Panc1 (cell line): Measurements from ENCODE around the gene CCDC9B.

ENCODE experiments used
- CTCF ChIP-seq: fragments of 450-650 bp; IDR thresholded peaks from 2 replicates; pipeline ENCODE4 v1.5.1; 2017; ENCODE audit warnings: mild to moderate bottlenecking
- REST ChIP-seq, 2 experiments: IDR thresholded peaks; 2 replicates each; pipeline ENCODE4 v1.6.1; 2011 to 2012; ENCODE audit warnings: low read depth in 2 of 2, control low read depth in 1 of 2, low read length in 1 of 2, mild to moderate bottlenecking in 1 of 2, moderate library complexity in 1 of 2; ENCODE audit not compliant: insufficient read depth in 1 of 2
- TCF7L2 ChIP-seq: IDR thresholded peaks from 2 replicates; pipeline ENCODE4 v1.6.1; 2011; ENCODE audit warnings: mild to moderate bottlenecking, low read depth, low read length, inconsistent platforms

GRCh38 chr15:40379374-40379773, 38.6 kb upstream of the CCDC9B start:
- TF ChIP-seq CTCF, result no peak
- no peak for TF ChIP-seq REST (IDR thresholded peaks at IDR 0.05; ENCODE audit: insufficient read depth in 1 of 2, low read depth in 2 of 2, low read length in 1 of 2)
- no peak for TF ChIP-seq TCF7L2
